ENCODE data around the gene LBR. TPM values are rescaled to one million over a fixed set of nuclear protein-coding genes. Genes with fewer than 3 reads are reported as not detected.

The LBR gene
- total RNA-seq, 4 donors from 2014 or later: 82.3 to 157 (median 85.1) TPM

GRCh38 chr1:225471109-225471452, 43.2 kb upstream of the LBR start:
- no peak for DNase-seq (ENCODE audit: extremely low spot score)
- intact Hi-C loops (cut with DNase I): no loop called here
- TF ChIP-seq EP300 (IDR thresholded peaks at IDR 0.05) (no peak), POLR2A (IDR thresholded peaks at IDR 0.05; ENCODE audit: low read depth) (no peak), POLR2AphosphoS5 (IDR thresholded peaks at IDR 0.05) (no peak), CTCF (IDR thresholded peaks at IDR 0.05) (no peak)

DNA sequence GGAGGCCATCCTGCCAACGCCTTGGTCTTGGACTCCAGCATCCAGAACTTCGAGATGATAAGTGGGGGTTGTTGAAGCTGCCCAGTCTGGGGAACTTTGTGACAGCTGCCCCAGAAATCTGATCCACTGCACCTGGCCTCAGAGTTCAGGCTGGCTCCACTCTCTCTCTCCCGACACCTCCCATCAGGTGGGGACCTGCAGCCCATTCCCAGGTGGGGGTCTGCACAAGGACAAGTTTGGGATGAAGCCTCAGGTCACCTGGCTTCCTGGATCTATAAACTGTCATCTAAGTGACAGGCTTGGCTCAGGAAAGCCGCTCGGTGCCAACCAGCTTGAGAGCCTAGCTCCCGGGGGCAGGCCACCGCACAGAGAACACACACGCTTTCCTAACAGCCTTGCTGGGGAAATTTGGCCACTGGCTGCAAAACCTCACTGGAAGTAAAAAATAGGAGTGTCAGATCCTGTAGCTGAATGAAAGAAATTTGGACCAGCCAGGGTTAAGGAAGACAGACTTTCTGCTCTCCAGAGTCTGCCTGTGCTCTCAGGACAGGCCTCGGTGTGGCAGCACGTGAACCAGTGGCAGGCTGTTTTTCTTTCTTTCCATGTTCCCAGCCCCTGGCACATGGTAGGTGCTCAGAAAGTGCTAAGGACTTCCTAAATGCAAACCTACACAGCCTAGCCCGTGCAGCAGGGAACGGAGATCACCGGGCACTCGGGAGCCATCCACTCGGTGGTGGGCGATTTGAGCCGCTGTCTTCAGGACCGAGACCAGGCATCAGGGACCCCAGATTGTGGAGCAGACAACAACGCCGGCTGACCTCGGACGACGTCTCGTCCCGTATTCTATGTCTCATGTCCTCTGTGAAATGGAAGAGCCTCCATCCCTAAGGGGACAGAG, 42.6 kb upstream of the LBR start:
- Histone ChIP-seq H3K4me3 (no peak overlapping the region), H3K4me1 (peaks cover 24 to 55% (median 51%) of the 10 kb centered on the region in 4 donors), H3K36me3 (no peaks in the 10 kb centered on the region), H3K27me3 (no peaks in the 10 kb centered on the region), H3K9me3 (no peaks in the 10 kb centered on the region), H3K27ac (replicated peaks in 1 of 4) (peak overlapping the region in 3 of 4 donors; percentile 29 to 61 (median 35))
- 89% methylated on average over 17 of the region's 25 CpGs for WGBS
- intact Hi-C loops (cut with DNase I): no loop called here
- no peak for DNase-seq (ENCODE audit: extremely low spot score)
- TF ChIP-seq POLR2AphosphoS5 (IDR thresholded peaks at IDR 0.05): no peak
- peak in 2 of 3 experiments; percentile 11 to 31 for TF ChIP-seq CTCF (IDR thresholded peaks at IDR 0.05)
- TF ChIP-seq POLR2A (IDR thresholded peaks at IDR 0.05; ENCODE audit: low read depth): no peak
- no peak for TF ChIP-seq EP300 (IDR thresholded peaks at IDR 0.05)

More at GRCh38 chr1:225471109-225471452, 43.2 kb upstream of the LBR start:
- no peaks in the 10 kb centered on the region for H3K36me3 ChIP-seq
- peaks cover 19 to 50% (median 45%) of the 10 kb centered on the region in 4 donors for H3K4me1 ChIP-seq
- peak overlapping the region in 2 of 4 donors; percentile 29 to 61 for H3K27ac ChIP-seq (replicated peaks in 1 of 4)
- no peaks in the 10 kb centered on the region for H3K9me3 ChIP-seq
- no peaks in the 10 kb centered on the region for H3K27me3 ChIP-seq
- no peak overlapping the region for H3K4me3 ChIP-seq
- WGBS: 89% methylated on average over 5 of the region's 8 CpGs

GRCh38 chr1:225469051-225469450, 41.2 kb upstream of the LBR start:
- intact Hi-C loops (cut with DNase I): no loop called here
- Histone ChIP-seq H3K4me3 (no peak overlapping the region), H3K36me3 (no peaks in the 10 kb centered on the region), H3K27me3 (no peaks in the 10 kb centered on the region), H3K4me1 (peaks cover 28 to 58% (median 47%) of the 10 kb centered on the region in 4 donors), H3K27ac (replicated peaks in 1 of 4) (no peak overlapping the region), H3K9me3 (no peaks in the 10 kb centered on the region)
- TF ChIP-seq EP300 (IDR thresholded peaks at IDR 0.05) (no peak), POLR2A (IDR thresholded peaks at IDR 0.05; ENCODE audit: low read depth) (no peak), CTCF (IDR thresholded peaks at IDR 0.05) (no peak), POLR2AphosphoS5 (IDR thresholded peaks at IDR 0.05) (no peak)
- DNase-seq (ENCODE audit: extremely low spot score): no peak
- 91% methylated on average over 5 of the region's 5 CpGs for whole genome bisulfite sequencing

DNA sequence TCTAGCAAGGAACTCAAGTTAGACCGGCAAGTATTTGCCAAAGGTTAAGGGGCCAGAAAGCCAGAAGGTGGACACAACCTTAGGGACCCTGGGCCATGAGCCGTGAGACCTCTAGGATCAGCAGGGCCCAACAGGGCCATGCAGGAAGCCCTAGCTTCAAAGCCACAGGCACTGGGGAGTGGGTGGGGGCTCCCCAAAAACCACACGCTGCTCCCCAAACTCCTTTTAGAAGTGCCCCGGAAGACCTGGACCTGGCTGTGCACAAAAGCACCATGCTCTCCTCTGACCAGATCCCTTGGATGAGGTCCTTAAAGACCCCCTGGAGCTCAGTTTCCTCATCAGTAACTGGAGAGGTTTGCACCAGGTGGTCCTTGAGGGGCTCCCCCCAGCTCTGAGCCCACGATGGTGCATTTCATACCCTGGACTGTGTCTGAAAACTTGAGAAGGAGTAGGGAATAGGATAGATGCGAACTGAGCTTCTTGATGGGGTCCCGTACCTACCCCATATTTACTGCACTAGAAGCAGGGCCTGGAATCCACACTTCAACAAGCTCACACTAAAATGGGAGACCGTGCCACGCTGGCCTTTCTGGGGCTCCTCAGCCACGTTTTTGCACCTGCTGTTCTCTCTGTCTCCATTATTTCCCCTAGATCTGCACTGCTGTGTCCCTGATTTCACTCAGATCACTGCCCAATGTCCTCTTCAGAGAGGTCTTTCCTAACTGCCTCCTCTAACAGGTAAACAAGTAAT, 40.6 kb upstream of the LBR start:
- no peak for TF ChIP-seq POLR2AphosphoS5 (IDR thresholded peaks at IDR 0.05)
- TF ChIP-seq POLR2A (IDR thresholded peaks at IDR 0.05; ENCODE audit: low read depth): no peak
- TF ChIP-seq EP300 (IDR thresholded peaks at IDR 0.05): no peak
- TF ChIP-seq CTCF (IDR thresholded peaks at IDR 0.05): no peak
- no peaks in the 10 kb centered on the region for H3K27me3 ChIP-seq
- peaks cover 31 to 60% (median 48%) of the 10 kb centered on the region in 4 donors for H3K4me1 ChIP-seq
- no peaks in the 10 kb centered on the region for H3K36me3 ChIP-seq
- WGBS: 80% methylated on average over 9 of the region's 10 CpGs
- H3K9me3 ChIP-seq: no peaks in the 10 kb centered on the region
- H3K4me3 ChIP-seq: peak overlapping the region in 1 of 4 donors; percentile 39
- intact Hi-C loops (cut with DNase I): no loop called here
- peak overlapping the region; percentile 40 to 72 (median 64) for H3K27ac ChIP-seq (replicated peaks in 1 of 4)
- no peak for DNase-seq (ENCODE audit: extremely low spot score)

Measured in esophagus muscularis mucosa (tissue), 4 donors.